Measurements from ENCODE around the gene TASOR2. TPM values are rescaled to one million over a fixed set of nuclear protein-coding genes. Genes with fewer than 3 reads are reported as not detected.

TASOR2 gene
- total RNA-seq, 1 donor from 2014 or later = 60.1 TPM

DNA sequence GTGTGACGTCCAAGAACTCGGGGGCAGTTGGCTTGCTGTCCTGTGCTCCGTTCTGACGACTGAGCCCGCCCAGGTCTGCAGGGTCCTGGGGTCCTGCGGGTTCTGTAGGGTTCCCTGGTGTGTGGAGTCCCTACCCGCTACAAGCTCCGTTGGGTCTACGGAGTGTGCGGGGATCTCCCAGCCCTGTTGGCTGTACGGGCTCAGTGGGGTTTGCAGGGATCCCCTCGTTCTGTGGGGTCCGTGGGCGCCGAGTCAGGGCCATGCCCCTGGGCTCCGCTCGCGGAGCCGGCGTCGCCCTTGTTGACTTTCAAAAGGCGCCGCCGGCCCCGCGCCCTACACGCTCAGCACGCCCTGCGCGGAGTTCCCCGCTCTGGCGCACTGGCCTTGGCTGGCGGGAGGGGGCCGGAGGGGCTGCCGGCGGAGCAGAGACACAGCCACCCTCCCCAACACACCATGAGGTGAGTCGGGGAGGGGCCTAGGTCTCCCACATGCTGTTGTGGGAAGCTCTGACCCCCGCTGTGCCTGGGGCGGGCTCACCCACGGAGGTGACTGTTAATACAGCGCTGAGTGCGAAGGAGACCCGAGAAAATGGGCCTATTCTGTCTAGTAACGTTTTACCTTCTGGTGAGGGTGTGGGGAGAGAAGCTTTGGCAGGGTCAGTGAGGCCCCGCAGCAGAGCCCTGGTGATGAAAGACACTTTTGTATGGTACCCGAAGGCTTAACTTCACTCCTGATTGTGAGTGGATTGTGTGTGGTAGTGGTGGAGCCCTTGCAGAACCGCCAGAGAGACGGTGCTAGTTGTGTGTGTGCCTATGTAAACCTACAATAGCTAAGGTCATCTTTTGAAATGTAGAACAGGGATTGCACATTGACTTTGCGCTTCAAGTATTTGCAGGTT lies 8.1 kb downstream of the TASOR2 start:
- DNase-seq (ENCODE audit: low read depth) = no peak

DNA sequence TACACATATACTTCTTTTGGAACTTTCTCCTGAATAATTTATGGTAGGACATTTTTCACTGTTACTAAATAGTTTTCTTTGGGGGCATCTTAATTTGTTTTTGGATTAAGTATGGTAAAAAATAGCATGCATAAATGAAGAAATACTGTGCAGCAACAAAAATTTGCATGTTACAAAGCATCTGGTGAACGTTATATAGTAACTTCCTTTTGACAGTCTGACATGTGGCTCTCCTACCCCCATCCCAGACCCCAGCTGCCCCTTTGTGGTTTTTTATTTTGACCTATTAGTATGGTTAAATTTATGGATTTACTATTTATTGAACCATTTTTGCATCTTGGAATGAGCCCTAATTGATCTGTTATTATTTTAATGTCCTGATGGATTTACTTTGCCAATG lies 9.9 kb downstream of the TASOR2 start:
- Histone ChIP-seq H3K36me3 (ENCODE audit: control insufficient read depth, insufficient read depth, low read length) (no peaks in the 10 kb centered on the region), H3K4me3 (ENCODE audit: low read depth, low read length) (no peak overlapping the region), H3K27me3 (ENCODE audit: control insufficient read depth, insufficient read depth, low read length) (no peaks in the 10 kb centered on the region)
- TF ChIP-seq, protein P1, sequence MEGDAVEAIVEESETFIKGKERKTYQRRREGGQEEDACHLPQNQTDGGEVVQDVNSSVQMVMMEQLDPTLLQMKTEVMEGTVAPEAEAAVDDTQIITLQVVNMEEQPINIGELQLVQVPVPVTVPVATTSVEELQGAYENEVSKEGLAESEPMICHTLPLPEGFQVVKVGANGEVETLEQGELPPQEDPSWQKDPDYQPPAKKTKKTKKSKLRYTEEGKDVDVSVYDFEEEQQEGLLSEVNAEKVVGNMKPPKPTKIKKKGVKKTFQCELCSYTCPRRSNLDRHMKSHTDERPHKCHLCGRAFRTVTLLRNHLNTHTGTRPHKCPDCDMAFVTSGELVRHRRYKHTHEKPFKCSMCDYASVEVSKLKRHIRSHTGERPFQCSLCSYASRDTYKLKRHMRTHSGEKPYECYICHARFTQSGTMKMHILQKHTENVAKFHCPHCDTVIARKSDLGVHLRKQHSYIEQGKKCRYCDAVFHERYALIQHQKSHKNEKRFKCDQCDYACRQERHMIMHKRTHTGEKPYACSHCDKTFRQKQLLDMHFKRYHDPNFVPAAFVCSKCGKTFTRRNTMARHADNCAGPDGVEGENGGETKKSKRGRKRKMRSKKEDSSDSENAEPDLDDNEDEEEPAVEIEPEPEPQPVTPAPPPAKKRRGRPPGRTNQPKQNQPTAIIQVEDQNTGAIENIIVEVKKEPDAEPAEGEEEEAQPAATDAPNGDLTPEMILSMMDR (IDR thresholded peaks at IDR 0.05; ENCODE audit: insufficient read depth, low read length, poor library complexity, severe bottlenecking) = no peak
- no peak for DNase-seq (ENCODE audit: low read depth)

More for the DNA sequence above, 8.1 kb downstream of the TASOR2 start:
- no peaks in the 10 kb centered on the region for H3K27me3 ChIP-seq (ENCODE audit: control insufficient read depth, insufficient read depth, low read length)
- peak overlapping the region; percentile 54 for H3K4me3 ChIP-seq (ENCODE audit: low read depth, low read length)
- no peaks in the 10 kb centered on the region for H3K36me3 ChIP-seq (ENCODE audit: control insufficient read depth, insufficient read depth, low read length)
- TF ChIP-seq, protein P1 (IDR thresholded peaks at IDR 0.05; ENCODE audit: insufficient read depth, low read length, poor library complexity, severe bottlenecking) = no peak

- no peak for DNase-seq (ENCODE audit: low read depth)
- TF ChIP-seq, protein P1 (IDR thresholded peaks at IDR 0.05; ENCODE audit: insufficient read depth, low read length, poor library complexity, severe bottlenecking) = no peak
- no peaks in the 10 kb centered on the region for H3K27me3 ChIP-seq (ENCODE audit: control insufficient read depth, insufficient read depth, low read length)
- H3K36me3 ChIP-seq (ENCODE audit: control insufficient read depth, insufficient read depth, low read length) = no peaks in the 10 kb centered on the region
- no peak overlapping the region for H3K4me3 ChIP-seq (ENCODE audit: low read depth, low read length)
Observed at GRCh38 chr10:5697342-5697741, 12.7 kb downstream of the TASOR2 start.

GRCh38 chr10:5698062-5698461 lies 13.4 kb downstream of the TASOR2 start:
- Histone ChIP-seq H3K27me3 (ENCODE audit: control insufficient read depth, insufficient read depth, low read length) (no peaks in the 10 kb centered on the region), H3K4me3 (ENCODE audit: low read depth, low read length) (no peak overlapping the region), H3K36me3 (ENCODE audit: control insufficient read depth, insufficient read depth, low read length) (no peaks in the 10 kb centered on the region)
- TF ChIP-seq, protein P1 (IDR thresholded peaks at IDR 0.05; ENCODE audit: insufficient read depth, low read length, poor library complexity, severe bottlenecking) = no peak
- no peak for DNase-seq (ENCODE audit: low read depth)

GRCh38 chr10:5708356-5708755 lies 23.7 kb downstream of the TASOR2 start:
- no peaks in the 10 kb centered on the region for H3K36me3 ChIP-seq (ENCODE audit: control insufficient read depth, insufficient read depth, low read length)
- DNase-seq (ENCODE audit: low read depth) = no peak
- TF ChIP-seq, protein P1 (IDR thresholded peaks at IDR 0.05; ENCODE audit: insufficient read depth, low read length, poor library complexity, severe bottlenecking) = no peak
- H3K27me3 ChIP-seq (ENCODE audit: control insufficient read depth, insufficient read depth, low read length) = no peaks in the 10 kb centered on the region
- no peak overlapping the region for H3K4me3 ChIP-seq (ENCODE audit: low read depth, low read length)

Measured in kidney epithelial cell (primary cell).